ENCODE results near the gene SH3RF3. TPM values are rescaled to one million over a fixed set of nuclear protein-coding genes. Genes with fewer than 3 reads are reported as not detected.
"Not testable (repeated sequence)": the region's sequence is repeated elsewhere in the genome, so short reads cannot be mapped to it uniquely, and the experiment has no call there.

SH3RF3 gene
- total RNA-seq, 1 donor from 2014 or later: 6.4 TPM

- intact Hi-C loops (cut with DNase I): no loop called here
Measured at GRCh38 chr2:109207176-109207575, 78.2 kb downstream of the SH3RF3 start.

DNA sequence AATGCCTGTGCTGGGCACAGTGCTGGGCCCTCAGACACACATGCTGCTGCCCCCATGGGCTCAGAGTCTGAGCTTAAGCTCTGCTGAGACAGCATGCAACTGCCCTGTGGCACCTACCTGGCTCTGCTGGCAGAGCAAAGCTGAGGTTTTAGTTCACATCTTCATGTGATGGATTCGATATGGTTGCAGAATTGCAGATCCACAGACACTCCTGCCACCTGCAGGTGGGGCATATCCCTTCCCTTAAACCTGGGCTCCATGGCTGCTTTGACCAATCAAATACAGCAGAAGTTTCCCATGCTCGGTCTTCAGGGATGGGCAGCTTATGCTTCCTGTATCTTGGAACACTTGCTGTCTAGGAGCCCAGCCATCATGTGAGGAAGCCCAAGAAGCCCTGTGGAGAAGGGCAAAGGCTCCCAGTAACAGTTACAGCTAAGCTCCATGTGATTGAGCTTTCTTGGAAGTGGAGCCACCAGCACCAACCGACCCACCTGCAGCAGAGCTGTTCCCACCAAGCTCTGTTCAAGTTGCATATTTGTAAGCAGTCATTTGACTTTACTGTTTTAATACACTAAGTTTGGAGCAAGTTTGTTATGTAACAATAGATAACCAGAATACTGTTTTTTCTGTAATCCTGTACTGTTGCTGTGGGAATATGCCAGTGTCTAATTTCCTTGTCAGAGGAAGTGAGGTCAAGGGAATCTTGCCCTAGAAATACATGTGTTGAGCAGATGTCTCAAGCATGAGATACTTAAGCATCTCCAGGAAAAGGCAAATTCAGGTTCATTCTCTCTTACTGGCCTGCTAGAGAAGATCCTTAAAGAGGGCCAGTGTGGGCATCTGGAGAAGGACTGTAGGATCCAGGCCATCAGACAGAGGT, 79.3 kb downstream of the SH3RF3 start:
- DNase-seq (ENCODE audit: low spot score) (no peak), ATAC-seq (peak; percentile 69)
- intact Hi-C loops (cut with DNase I): no loop called here

More at GRCh38 chr2:109207176-109207575, 78.2 kb downstream of the SH3RF3 start:
- no peak for DNase-seq (ENCODE audit: low spot score)
- no peak for ATAC-seq

- ATAC-seq: no peak
- intact Hi-C loops (cut with DNase I): no loop called here
- DNase-seq (ENCODE audit: low spot score): no peak
Measured at GRCh38 chr2:109208951-109209335, 79.9 kb downstream of the SH3RF3 start.

DNA sequence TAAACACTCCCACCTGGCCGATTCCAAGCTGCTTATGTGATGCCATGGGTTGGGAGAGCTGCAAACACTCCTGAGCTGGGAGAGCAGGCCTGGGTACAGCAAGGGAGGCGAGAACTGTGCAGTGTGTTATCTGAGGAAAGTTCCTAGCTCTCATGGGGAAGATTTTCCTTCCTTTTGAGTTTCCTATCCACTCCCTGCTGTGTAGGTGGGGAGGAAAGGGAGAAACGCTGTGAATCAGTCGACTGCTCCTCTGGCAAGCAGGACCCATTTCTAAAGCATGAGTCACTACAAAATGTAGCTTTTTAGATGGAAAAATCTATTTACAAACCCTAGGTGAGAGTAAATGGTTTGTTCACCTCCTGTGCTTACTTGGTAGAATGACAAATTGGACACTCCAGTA, 80.4 kb downstream of the SH3RF3 start:
- DNase-seq (ENCODE audit: low spot score): no peak
- ATAC-seq: peak; percentile 21
- intact Hi-C loops (cut with DNase I): no loop called here

- intact Hi-C loops (cut with DNase I): no loop called here
- no peak for DNase-seq (ENCODE audit: low spot score)
- no peak for ATAC-seq
Measured at GRCh38 chr2:109209941-109210340, 80.9 kb downstream of the SH3RF3 start.

- ATAC-seq (no peak), DNase-seq (ENCODE audit: low spot score) (no peak)
- intact Hi-C loops (cut with DNase I): no loop called here
Measured at GRCh38 chr2:109210431-109211200, 81.6 kb downstream of the SH3RF3 start.

GRCh38 chr2:109211315-109211714, 82.3 kb downstream of the SH3RF3 start:
- no peak for ATAC-seq
- DNase-seq (ENCODE audit: low spot score): no peak
- intact Hi-C loops (cut with DNase I): no loop called here

DNA sequence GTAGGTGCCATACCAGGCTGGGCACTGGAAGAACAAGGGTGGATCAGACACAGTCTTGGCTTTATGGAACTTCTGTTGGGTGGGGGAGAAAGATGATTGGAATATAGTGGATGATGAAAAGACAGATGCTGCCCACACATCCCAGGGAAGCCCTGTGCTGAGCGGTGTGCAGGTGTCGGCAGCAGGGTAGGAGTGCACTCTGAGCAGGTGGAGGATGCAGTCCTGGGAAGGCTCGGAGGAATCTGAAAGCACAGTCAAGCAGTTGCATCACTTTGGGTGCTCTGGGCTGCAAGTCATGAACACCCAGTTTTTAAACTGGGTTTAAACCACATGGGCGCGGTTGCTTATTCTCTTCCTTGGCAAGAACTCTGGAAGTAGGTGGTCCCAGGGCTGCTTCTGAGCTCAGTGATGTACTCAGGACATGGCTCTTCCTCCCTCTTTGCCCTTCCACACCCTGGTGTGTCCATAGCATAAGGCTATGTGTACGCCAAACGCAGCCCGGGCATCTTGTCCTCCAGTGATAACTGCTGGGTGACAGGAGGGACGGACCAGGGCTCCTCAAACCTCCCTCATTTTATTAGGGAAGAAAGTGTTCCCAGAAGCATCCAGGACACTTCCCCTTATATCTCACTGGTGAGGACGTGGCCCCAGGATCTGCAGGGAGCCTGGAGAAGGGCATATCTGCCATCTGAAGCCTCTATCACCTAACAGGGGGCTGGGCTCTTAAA, 84.0 kb downstream of the SH3RF3 start:
- DNase-seq (ENCODE audit: low spot score): peak; percentile 45
- ATAC-seq: no peak
- intact Hi-C loops (cut with DNase I): no loop called here

DNA sequence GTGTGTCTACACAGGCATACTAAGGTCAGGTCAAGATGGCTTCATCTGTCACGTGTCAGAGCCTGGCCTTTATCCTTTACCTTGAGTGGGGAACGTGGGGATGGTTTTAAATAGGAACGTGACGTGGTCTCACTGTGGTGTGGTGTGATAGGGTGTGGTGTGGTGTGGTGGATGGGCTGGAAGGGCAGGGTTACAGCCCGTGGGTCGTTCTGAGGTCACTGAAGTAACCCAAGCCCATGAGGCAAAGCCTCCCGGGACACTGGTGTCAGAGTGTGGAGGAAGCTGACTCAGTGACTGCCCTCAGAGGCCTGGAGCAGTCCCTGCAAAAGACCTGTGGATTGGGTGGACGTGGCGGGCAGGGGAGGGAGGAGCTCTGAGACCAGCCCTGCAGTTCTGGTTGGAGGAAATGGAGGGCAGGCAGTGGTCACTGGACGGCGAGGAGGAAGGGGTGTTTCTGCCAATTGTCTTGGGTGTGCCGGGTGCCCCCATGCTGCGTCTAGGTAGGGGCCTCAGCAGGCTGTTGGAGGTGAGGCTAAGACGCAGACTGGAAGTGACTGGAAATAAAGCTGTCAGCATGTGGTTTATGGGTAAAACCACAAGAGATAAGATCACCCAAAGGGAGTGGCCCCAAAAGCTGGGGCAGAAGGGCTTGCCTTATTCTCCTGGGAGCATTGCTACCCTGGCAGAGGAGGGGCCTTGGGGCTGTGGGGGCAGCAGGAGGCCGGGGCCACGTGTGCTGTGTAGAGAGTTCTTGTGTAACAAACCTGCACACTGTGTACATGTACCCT, 84.8 kb downstream of the SH3RF3 start:
- intact Hi-C loops (cut with DNase I): no loop called here
- ATAC-seq (peak; percentile 5), DNase-seq (ENCODE audit: low spot score) (peak; percentile 57)

DNA sequence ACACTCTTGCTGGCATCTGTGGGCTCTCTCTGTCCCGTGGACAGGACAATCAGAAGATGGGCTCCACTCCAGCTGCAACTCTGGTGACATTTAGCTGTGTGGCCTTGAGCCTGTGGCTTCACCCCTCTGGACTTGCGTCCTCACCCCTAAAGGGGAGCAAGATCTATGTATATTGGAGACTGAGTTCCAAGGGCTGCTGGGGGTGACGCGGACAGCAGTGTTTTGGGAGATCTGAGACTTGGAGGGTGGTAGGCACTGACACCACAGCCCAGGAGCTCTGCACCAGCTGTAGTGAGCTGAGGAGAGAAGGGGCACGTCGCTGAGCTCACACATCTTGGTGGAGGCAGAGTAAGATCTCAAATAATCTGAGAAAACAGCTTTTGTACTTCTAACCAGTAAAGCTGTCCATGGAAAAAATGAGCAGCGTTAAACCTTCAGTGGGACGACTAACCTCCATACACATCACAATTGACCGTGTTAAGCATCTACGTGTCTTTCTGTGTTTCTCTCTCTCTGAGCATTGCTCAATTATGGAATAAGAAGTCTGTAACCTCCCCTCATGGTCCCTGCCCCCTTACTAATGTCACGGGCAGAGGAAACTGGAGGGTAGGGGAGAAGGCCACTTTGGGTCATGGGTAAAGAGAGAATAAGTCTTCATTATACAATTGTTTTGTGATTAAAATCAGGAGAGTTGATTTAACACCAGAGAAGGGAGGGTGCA, 85.8 kb downstream of the SH3RF3 start:
- intact Hi-C loops (cut with DNase I): no loop called here
- DNase-seq (ENCODE audit: low spot score) (peak; percentile 37), ATAC-seq (no peak)

- DNase-seq (ENCODE audit: low spot score) (no peak), ATAC-seq (no peak)
- intact Hi-C loops (cut with DNase I): no loop called here
Measured at GRCh38 chr2:109215866-109216265, 86.9 kb downstream of the SH3RF3 start.

DNA sequence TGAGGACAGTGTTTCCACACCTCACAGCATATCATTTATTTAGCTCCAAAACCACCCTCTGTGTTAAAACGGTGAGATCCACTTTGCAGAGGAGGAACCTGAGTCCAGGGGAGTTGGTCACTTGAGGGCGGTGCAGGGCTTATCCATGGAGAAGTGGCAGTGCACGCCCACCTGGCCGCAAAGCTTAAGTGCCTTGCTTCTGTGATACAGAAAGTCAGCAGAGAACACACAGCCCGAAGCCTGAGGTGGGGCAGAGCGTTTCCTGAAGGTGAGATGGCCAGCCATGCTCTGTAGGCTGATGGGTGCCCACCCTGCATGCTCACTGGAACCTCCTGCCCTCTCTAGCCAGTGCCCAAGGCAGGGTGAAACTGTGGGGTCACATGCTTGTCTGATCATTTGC, 87.3 kb downstream of the SH3RF3 start:
- intact Hi-C loops (cut with DNase I): no loop called here
- ATAC-seq: no peak
- DNase-seq (ENCODE audit: low spot score): no peak

DNA sequence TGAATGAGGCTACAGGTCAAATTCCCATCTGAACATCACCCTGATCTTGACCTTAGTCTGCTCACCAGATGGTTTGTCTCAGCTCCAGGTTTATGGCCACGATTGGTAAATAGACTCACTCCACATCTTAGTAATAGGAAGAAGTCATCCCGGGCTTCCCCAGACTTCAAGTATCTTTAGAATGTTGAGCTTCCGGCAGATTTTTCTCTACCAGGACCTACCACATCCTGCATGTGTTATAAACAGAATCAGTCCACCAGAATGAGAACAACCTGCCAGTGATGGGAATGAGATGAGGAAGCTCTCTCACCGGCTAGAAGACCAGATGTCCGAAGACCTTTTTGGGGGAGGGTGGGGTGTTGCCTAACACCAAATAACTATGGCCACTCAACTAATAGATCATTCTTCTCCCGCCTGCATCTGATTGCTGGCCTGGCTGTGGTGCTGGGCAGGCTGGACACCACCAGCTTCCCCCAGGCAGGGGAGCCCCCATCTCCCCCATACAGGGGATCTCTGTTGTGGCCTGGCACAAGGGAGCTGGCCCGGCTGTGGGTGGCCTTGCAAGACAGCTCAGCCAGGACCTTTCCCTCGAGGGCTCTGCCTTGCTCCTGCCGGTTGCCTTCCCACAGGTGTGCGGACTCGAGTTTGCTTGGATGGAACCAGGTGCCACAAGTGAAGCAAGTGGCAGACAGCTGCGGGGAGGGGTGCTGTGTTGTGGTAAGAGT, 88.5 kb downstream of the SH3RF3 start:
- intact Hi-C loops (cut with DNase I): no loop called here
- DNase-seq (ENCODE audit: low spot score): peak; percentile 55
- ATAC-seq: peak; percentile 57

DNA sequence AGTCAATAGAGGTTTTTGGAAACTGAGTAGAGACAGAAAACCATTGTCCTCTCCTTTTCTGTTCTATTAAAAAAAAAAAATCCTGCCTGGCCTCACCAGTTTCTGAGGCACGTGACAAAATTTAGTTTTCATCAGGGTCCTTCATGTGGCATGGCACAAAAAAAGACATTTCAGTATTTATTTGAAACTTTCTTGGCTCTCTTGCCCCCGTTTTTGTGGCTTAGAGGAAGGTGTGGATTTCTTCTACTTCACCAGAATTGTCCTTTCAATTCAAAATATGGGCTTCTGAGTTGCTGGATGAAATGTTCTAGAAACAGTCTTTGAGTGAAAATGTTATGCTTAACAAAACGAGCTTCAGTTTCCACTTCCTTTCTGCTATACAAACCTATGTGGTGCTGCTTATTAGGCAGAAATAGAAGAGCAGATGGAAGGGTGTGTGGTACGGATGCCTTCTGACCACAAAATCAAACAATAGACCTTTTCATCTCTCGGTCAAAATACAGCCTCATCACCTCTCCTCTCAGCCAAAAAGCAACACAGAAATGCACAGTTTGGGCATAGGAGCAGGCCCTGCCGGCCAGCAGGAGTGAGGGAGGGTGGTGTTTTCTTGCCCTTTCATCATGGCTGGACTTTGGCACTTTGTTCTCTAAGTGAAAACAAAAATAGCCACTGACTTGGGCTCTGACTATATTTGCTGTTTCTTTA, 89.2 kb downstream of the SH3RF3 start:
- intact Hi-C loops (cut with DNase I): no loop called here
- peak; percentile 46 for DNase-seq (ENCODE audit: low spot score)
- peak; percentile 79 for ATAC-seq

DNA sequence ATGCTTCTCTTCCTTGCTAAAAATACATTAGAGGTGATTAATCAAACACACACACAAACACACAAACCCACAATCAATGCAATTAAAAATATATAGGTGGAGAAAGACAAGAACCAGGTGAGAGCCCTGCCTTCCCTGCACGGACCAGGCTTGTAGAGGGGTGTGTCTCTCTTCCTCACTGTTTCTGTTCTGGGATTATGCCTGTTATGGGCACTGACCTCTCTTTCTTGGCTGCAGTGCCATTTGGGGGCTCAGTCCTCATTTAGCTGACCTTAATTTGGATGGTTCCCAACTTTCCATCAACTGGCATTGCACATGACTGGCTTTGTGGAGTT, 89.8 kb downstream of the SH3RF3 start:
- intact Hi-C loops (cut with DNase I): no loop called here
- ATAC-seq (no peak), DNase-seq (ENCODE audit: low spot score) (no peak)

DNA sequence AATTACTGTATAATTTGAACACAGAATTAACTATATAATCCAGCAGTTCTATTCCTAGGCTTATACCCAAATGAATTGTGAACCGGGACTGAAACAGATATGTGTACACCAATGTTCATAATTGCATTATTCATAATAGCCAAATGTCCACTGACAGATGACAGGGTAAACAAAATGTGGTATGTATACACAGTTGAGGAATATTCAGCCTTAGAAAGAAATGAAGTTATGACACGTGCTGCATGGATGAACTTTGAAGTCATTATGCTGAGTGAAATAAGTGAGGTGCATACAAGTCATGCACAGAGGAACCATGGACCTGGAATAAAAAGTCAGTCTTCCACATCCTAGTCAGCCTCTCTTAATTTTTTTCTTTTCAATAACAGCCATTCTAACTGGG, 91.9 kb downstream of the SH3RF3 start:
- DNase-seq (ENCODE audit: low spot score) (no peak), ATAC-seq (no peak)
- intact Hi-C loops (cut with DNase I): no loop called here

- DNase-seq (ENCODE audit: low spot score); intact Hi-C loops (cut with DNase I); ATAC-seq: not testable (repeated sequence)
Measured at GRCh38 chr2:109221316-109221715, 92.3 kb downstream of the SH3RF3 start.

Measured in sciatic nerve (tissue), 2 donors.